ENCODE data around the gene PKP3. TPM values are rescaled to one million over a fixed set of nuclear protein-coding genes. Genes with fewer than 3 reads are reported as not detected.

Gene PKP3
- total and polyA plus RNA-seq, 3 donors from 2014 or later, result 1.2 to 3.1 (median 1.6) TPM

DNA sequence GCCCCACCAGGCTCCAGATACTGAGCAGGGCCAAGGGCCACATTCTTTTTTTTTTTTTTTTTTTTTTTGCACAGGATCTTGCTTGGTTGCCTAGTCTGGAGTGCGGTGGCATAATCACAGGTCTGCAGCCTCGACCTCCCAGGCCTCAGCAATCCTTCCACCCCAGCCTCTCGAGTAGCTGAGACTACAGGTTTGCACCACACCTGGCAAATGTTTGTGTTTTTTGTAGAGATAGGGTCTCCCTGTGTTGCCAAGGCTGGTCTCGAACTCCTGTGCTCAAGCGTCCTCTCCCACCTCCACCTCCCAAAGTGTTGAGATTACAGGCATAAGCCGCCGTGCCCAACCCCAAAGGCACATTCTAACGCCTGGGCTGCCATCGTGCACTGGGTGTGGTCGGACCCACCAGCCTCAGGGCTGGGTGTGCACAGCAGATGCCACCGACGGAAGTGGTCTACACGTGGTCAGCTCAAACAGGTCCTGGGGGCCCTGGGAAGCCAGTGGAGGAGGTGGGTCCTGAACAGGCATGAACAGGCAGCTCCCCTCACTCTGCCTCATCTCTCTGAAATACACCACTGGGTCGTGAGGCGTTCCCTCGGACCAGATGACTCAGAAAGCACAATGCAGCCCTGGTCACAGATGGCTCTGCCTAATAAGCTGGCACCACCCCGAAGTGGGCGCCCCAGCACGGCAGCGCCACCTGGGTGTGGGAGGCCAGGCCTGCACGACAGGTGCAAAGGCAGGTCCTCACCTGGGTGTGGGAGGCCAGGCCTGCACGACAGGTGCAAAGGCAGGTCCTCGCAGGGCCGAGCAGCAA lies 29.9 kb upstream of the PKP3 start:
- H3K27me3 ChIP-seq, result no peaks in the 10 kb centered on the region
- H3K4me1 ChIP-seq, result peaks cover 11% of the 10 kb centered on the region
- no peak overlapping the region for H3K4me3 ChIP-seq
- no peak overlapping the region for H3K27ac ChIP-seq
- intact Hi-C loops (cut with DNase I; ENCODE audit: low total_unique reads), result no loop called here
- TF ChIP-seq POLR2A (IDR thresholded peaks at IDR 0.05), result no peak
- no peaks in the 10 kb centered on the region for H3K9me3 ChIP-seq
- WGBS, 2 donors, result 59 to 76% methylated on average over 6 to 24 of the region's 24 CpGs
- no peaks in the 10 kb centered on the region for H3K36me3 ChIP-seq (ENCODE audit: low read depth, missing control alignments)
- no peak for DNase-seq

DNA sequence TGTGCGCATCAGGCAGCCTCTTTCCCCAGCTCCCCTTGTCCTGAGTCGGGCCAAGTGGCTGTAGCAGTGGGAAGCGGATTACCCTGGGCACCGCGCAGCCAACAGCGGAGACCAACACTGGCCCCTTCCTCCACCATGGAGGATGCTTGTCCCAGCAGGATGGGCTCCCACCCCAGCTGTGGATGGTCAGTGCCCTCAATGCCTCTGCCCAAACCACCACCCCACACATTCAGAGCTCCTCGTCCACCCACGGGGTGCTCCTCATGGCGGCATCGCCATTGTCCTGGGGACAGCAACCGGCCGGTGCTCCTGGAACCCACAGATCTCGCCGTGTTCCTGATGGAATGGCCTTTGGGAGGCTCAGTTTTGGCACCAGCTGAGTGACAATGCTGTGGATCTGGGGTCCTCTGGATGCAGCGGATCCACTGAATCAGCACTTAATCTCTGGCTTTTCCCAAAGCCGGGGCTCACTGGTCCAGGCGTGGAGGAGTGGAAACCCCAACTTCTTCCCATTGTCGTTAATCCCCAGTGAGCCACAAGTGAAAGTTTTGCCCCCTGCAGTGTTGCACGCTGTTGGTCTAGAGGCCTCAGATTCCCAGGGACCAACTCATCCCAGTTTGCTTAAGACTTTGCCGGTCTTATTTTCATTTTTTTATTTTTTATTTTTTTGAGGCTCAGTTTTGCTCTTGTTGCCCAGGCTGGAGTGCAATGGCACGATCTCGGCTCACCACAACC lies 28.9 kb upstream of the PKP3 start:
- TF ChIP-seq CTCF (IDR thresholded peaks at IDR 0.05), result no peak
- H3K27ac ChIP-seq, result no peak overlapping the region
- H3K4me3 ChIP-seq, result no peak overlapping the region
- H3K36me3 ChIP-seq (ENCODE audit: low read depth, missing control alignments), result no peaks in the 10 kb centered on the region
- H3K4me1 ChIP-seq, result peaks cover 11% of the 10 kb centered on the region
- no peak for DNase-seq
- WGBS, 2 donors, result 90 to 93% methylated on average over 21 to 22 of the region's 22 CpGs
- no peaks in the 10 kb centered on the region for H3K27me3 ChIP-seq
- no peaks in the 10 kb centered on the region for H3K9me3 ChIP-seq
- intact Hi-C loops (cut with DNase I; ENCODE audit: low total_unique reads), result no loop called here

GRCh38 chr11:365831-366230 lies 28.2 kb upstream of the PKP3 start:
- TF ChIP-seq CTCF (IDR thresholded peaks at IDR 0.05) (no peak), POLR2A (IDR thresholded peaks at IDR 0.05) (no peak)
- no peak for DNase-seq
- no peaks in the 10 kb centered on the region for H3K9me3 ChIP-seq
- peaks cover 11% of the 10 kb centered on the region for H3K4me1 ChIP-seq
- H3K4me3 ChIP-seq, result no peak overlapping the region
- intact Hi-C loops (cut with DNase I; ENCODE audit: low total_unique reads), result no loop called here
- H3K27me3 ChIP-seq, result no peaks in the 10 kb centered on the region
- H3K36me3 ChIP-seq (ENCODE audit: low read depth, missing control alignments), result no peaks in the 10 kb centered on the region
- 82 to 89% methylated on average over 15 to 16 of the region's 16 CpGs for WGBS, 2 donors
- H3K27ac ChIP-seq, result no peak overlapping the region

DNA sequence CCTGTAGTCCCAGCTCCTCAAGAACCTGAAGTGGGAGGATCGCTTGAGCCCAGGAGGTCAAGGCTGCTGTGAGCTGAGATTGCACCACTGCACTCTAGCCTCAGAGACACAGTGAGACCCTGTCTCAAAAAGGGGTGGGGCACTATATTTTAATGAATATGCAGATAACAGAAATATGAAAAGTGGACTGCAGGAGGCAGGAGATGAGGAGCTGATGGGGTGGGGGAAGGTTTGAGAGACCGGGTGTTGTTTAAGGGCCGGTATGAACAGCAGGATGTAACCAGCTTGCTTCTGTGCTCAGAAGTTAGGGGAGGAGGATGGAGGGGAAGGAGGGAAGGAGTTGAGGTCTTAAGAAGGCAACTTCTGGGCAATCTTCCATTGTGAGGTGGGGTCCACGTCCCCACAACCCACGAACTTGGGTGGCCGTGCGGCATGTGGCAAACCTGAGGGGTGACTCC lies 26.0 kb upstream of the PKP3 start:
- TF ChIP-seq CTCF (IDR thresholded peaks at IDR 0.05), result no peak
- TF ChIP-seq POLR2A (IDR thresholded peaks at IDR 0.05), result no peak
- 11 to 14% methylated on average over 7 of the region's 7 CpGs for WGBS, 2 donors
- DNase-seq, result no peak
- Histone ChIP-seq H3K9me3 (no peaks in the 10 kb centered on the region), H3K27ac (no peak overlapping the region), H3K27me3 (no peaks in the 10 kb centered on the region), H3K4me1 (peaks cover 11% of the 10 kb centered on the region), H3K36me3 (ENCODE audit: low read depth, missing control alignments) (no peaks in the 10 kb centered on the region), H3K4me3 (peak overlapping the region in 1 of 2 donors; percentile 31)
- intact Hi-C loops (cut with DNase I; ENCODE audit: low total_unique reads), result no loop called here

Measured in testis (tissue), 3 donors.